H1 (cell line): ENCODE measurements around the gene TPSB2. TPM values are rescaled to one million over a fixed set of nuclear protein-coding genes. Genes with fewer than 3 reads are reported as not detected.

Experiments used
- CTCF ChIA-PET: fragments of 300-600 bp; sonication (Branson Sonifier 250); formaldehyde crosslinking; loops from one replicate; lab custom pipeline; 2021; ENCODE audit not compliant: partially characterized antibody; lab: Charles Lee
- POLR2A ChIA-PET: fragments of 300-600 bp; sonication (Branson Sonifier 250); formaldehyde crosslinking; loops from one replicate; lab custom pipeline; 2021; ENCODE audit warnings: inconsistent platforms; ENCODE audit not compliant: partially characterized antibody; lab: Charles Lee
- DNase-seq, 2 experiments: peaks; one replicate each; pipeline versions ENCODE4 v3.0.0 to v3.0.0-alpha.2; 2010 to 2022; ENCODE audit warnings: low spot score in 2 of 2, low read depth in 1 of 2, mixed read lengths in 1 of 2
- FAIRE-seq: peaks from 2 replicates; lab custom pipeline; 2011; peaks lifted over from hg19 to GRCh38; lab: Jason Lieb, UNC
- H2AFZ ChIP-seq: 2 replicates; pipeline ENCODE4 v1.8.1; 2012; ENCODE audit warnings: low read length, inconsistent platforms
- H2AK5ac ChIP-seq: 2 replicates; pipeline ENCODE4 v1.6.1; 2013; ENCODE audit warnings: low read depth, low read length
- H2BK120ac ChIP-seq: replicated peaks from 2 replicates; pipeline ENCODE3; 2013; ENCODE audit warnings: low read depth, low read length, inconsistent platforms
- H2BK12ac ChIP-seq: 2 replicates; pipeline ENCODE4 v1.6.1; 2013; ENCODE audit warnings: low read depth, low read length
- H2BK15ac ChIP-seq: 2 replicates; pipeline ENCODE4 v1.6.1; 2013; ENCODE audit warnings: low read length
- H2BK20ac ChIP-seq: 2 replicates; pipeline ENCODE4 v1.6.1; 2013; ENCODE audit warnings: low read length
- H2BK5ac ChIP-seq: 2 replicates; pipeline ENCODE4 v1.6.1; 2013; ENCODE audit warnings: low read depth, low read length
- H3K14ac ChIP-seq: 2 replicates; pipeline ENCODE4 v1.6.1; 2013; ENCODE audit warnings: inconsistent platforms; ENCODE audit not compliant: insufficient read length
- H3K18ac ChIP-seq: 2 replicates; pipeline ENCODE4 v1.6.1; 2013; ENCODE audit warnings: low read length; ENCODE audit errors: extremely low read depth
- H3K23ac ChIP-seq: 2 replicates; pipeline ENCODE4 v1.6.1; 2013; ENCODE audit warnings: inconsistent platforms; ENCODE audit not compliant: insufficient read length
- H3K23me2 ChIP-seq: 2 replicates; pipeline ENCODE4 v1.6.1; 2013; ENCODE audit warnings: low read depth, low read length
- H3K27ac ChIP-seq: 2 replicates; pipeline ENCODE4 v1.6.1; 2011; ENCODE audit warnings: low read depth, low read length, inconsistent platforms
- H3K27me3 ChIP-seq, 4 experiments: replicated peaks in 1 of 4; 1 replicate in 1 of 4; 2 replicates in 3 of 4; pipeline versions ENCODE4 v1.6.1 to v1.8.1; 2011 to 2013; ENCODE audit warnings: low read length in 3 of 4, mild to moderate bottlenecking in 3 of 4, inconsistent platforms in 2 of 4, mixed read lengths in 2 of 4, moderate library complexity in 1 of 4; ENCODE audit not compliant: control insufficient read depth in 3 of 4, insufficient read depth in 3 of 4; ENCODE audit errors: extremely low read depth in 1 of 4
- H3K36me3 ChIP-seq, 4 experiments: 2 replicates each; pipeline versions ENCODE4 v1.6.1 to v1.8.1; 2011 to 2013; ENCODE audit warnings: mild to moderate bottlenecking in 4 of 4, low read length in 3 of 4, moderate library complexity in 2 of 4, control low read depth in 1 of 4, inconsistent platforms in 1 of 4; ENCODE audit not compliant: insufficient read depth in 4 of 4, control insufficient read depth in 2 of 4
- H3K4ac ChIP-seq: replicated peaks from 2 replicates; pipeline ENCODE3; 2013; ENCODE audit warnings: low read length, low read depth, mixed read lengths, inconsistent platforms; ENCODE audit not compliant: insufficient read length
- H3K4me1 ChIP-seq, 4 experiments: replicated peaks in 1 of 4; 1 replicate in 1 of 4; 2 replicates in 3 of 4; pipeline versions ENCODE4 v1.6.1 to v1.8.1; 2011 to 2013; ENCODE audit warnings: low read length in 3 of 4, inconsistent platforms in 2 of 4, mixed read lengths in 1 of 4; ENCODE audit not compliant: insufficient read depth in 4 of 4, control insufficient read depth in 3 of 4
- H3K4me2 ChIP-seq, 2 experiments: 2 replicates each; pipeline versions ENCODE4 v1.6.1 to v1.8.1; 2011 to 2013; ENCODE audit warnings: low read depth in 2 of 2, low read length in 2 of 2, control low read depth in 1 of 2, inconsistent platforms in 1 of 2, mild to moderate bottlenecking in 1 of 2; ENCODE audit not compliant: insufficient read depth in 1 of 2
- H3K4me3 ChIP-seq, 4 experiments: fragments of 200-600, 300-600 bp in 1 of 4; sonication (generic), shearing (Covaris generic), sonication (Bioruptor Twin) in 1 of 4; 2 replicates each; pipeline versions ENCODE4 v1.5.1 to v1.8.1; 2011 to 2016; ENCODE audit warnings: low read length in 4 of 4, low read depth in 3 of 4, control low read depth in 2 of 4, inconsistent platforms in 2 of 4, mild to moderate bottlenecking in 2 of 4, mixed read lengths in 1 of 4, moderate library complexity in 1 of 4; ENCODE audit not compliant: insufficient read depth in 2 of 4; ENCODE audit errors: extremely low read depth in 1 of 4
- H3K56ac ChIP-seq: replicated peaks from 2 replicates; pipeline ENCODE3; 2013; ENCODE audit warnings: low read depth, mild to moderate bottlenecking, mixed read lengths, low read length, inconsistent platforms; ENCODE audit not compliant: insufficient read length
- H3K79me1 ChIP-seq: 2 replicates; pipeline ENCODE4 v1.6.1; 2013; ENCODE audit warnings: low read depth, low read length, control low read depth
- H3K79me2 ChIP-seq, 2 experiments: 2 replicates each; pipeline versions ENCODE4 v1.6.1 to v1.8.1; 2012 to 2013; ENCODE audit warnings: low read length in 2 of 2, mild to moderate bottlenecking in 2 of 2, inconsistent platforms in 1 of 2; ENCODE audit not compliant: insufficient read depth in 2 of 2, control insufficient read depth in 1 of 2
- H3K9ac ChIP-seq, 4 experiments: replicated peaks in 1 of 4; 1 replicate in 1 of 4; 2 replicates in 3 of 4; pipeline versions ENCODE4 v1.6.1 to v1.8.1; 2011 to 2013; ENCODE audit warnings: low read depth in 3 of 4, low read length in 3 of 4, control low read depth in 2 of 4, mild to moderate bottlenecking in 2 of 4, moderate library complexity in 2 of 4, inconsistent platforms in 1 of 4; ENCODE audit errors: extremely low read depth in 1 of 4
- H3K9me3 ChIP-seq, 2 experiments: 2 replicates each; pipeline versions ENCODE4 v1.6.1 to v1.8.1; 2012 to 2013; ENCODE audit warnings: mild to moderate bottlenecking in 2 of 2, moderate library complexity in 2 of 2, control low read depth in 1 of 2, inconsistent platforms in 1 of 2, low read depth in 1 of 2, low read length in 1 of 2, mixed read lengths in 1 of 2; ENCODE audit not compliant: insufficient read depth in 2 of 2
- H4K20me1 ChIP-seq, 2 experiments: replicated peaks in 1 of 2; 2 replicates each; pipeline versions ENCODE3 to v1.8.1; 2011 to 2013; ENCODE audit warnings: inconsistent platforms in 2 of 2, low read length in 2 of 2, mild to moderate bottlenecking in 1 of 2; ENCODE audit not compliant: insufficient read depth in 2 of 2, control insufficient read depth in 1 of 2
- H4K5ac ChIP-seq: 2 replicates; pipeline ENCODE4 v1.6.1; 2013; ENCODE audit warnings: low read length, low read depth, mixed read lengths, inconsistent platforms; ENCODE audit not compliant: insufficient read length
- H4K8ac ChIP-seq: 2 replicates; pipeline ENCODE4 v1.8.0; 2013; ENCODE audit warnings: mild to moderate bottlenecking, moderate library complexity, low read length, inconsistent platforms; ENCODE audit not compliant: insufficient read depth; ENCODE audit errors: extremely low read depth
- H4K91ac ChIP-seq: replicated peaks from 2 replicates; pipeline ENCODE3; 2013; ENCODE audit warnings: low read length, mixed read lengths, inconsistent platforms; ENCODE audit not compliant: insufficient read length
- ATF2 ChIP-seq: IDR thresholded peaks from 2 replicates; pipeline ENCODE4 v1.6.1; 2012; ENCODE audit warnings: low read length, inconsistent platforms
- E2F6 ChIP-seq: IDR thresholded peaks from 2 replicates; pipeline ENCODE4 v1.6.1; 2012; ENCODE audit warnings: inconsistent platforms
- HDAC6 ChIP-seq: IDR thresholded peaks from one replicate; pipeline ENCODE4 v1.7.1; 2012; ENCODE audit warnings: low read depth, mild to moderate bottlenecking, inconsistent platforms, low read length, moderate library complexity
- KDM4A ChIP-seq: IDR thresholded peaks from one replicate; pipeline ENCODE4 v1.7.1; 2012; ENCODE audit warnings: low read depth, mild to moderate bottlenecking, moderate library complexity, low read length, inconsistent platforms; ENCODE audit not compliant: severe bottlenecking
- KDM5A ChIP-seq: fragments of 200-600 bp; IDR thresholded peaks from 2 replicates; pipeline ENCODE4 v1.7.1; 2012; ENCODE audit warnings: mild to moderate bottlenecking, low read length, inconsistent platforms, mixed read lengths
- MAX ChIP-seq: IDR thresholded peaks from 2 replicates; pipeline ENCODE4 v1.6.1; 2012; ENCODE audit warnings: inconsistent platforms
- POLR2A ChIP-seq, 2 experiments: IDR thresholded peaks; 1 replicate in 1 of 2; 2 replicates in 1 of 2; pipeline ENCODE4 v1.6.1; 2011; ENCODE audit warnings: low read depth in 2 of 2, low read length in 2 of 2, mild to moderate bottlenecking in 2 of 2; ENCODE audit errors: control extremely low read depth in 1 of 2
- RNF2 ChIP-seq: fragments of 200-900, 300-1000 bp; sonication (generic); IDR thresholded peaks from 2 replicates; pipeline ENCODE4 v1.7.1; 2016; ENCODE audit warnings: borderline replicate concordance, low read depth, mild to moderate bottlenecking, antibody characterized with exemption, low read length; ENCODE audit not compliant: poor library complexity, severe bottlenecking; ENCODE audit errors: missing control alignments
- SP1 ChIP-seq: IDR thresholded peaks from 2 replicates; pipeline ENCODE4 v1.6.1; 2011; ENCODE audit warnings: low read depth, low read length
- SUZ12 ChIP-seq: fragments of 200-600 bp; sonication (generic); IDR thresholded peaks from 2 replicates; pipeline ENCODE4 v1.6.1; 2012; ENCODE audit warnings: mild to moderate bottlenecking, inconsistent platforms, low read length, moderate library complexity, mixed read lengths
- WGBS, 2 experiments: shearing (Covaris generic) in 1 of 2; methylation state at CpG; one replicate each; pipeline versions ENCODE4 v1.1.6 to v1.1.7; 2013 to 2015; ENCODE audit warnings: low lambda C conversion rate in 2 of 2, mixed read lengths in 2 of 2, inconsistent platforms in 1 of 2, low coverage in 1 of 2, missing lambda C conversion rate in 1 of 2; ENCODE audit not compliant: insufficient replicate concordance in 2 of 2, insufficient coverage in 1 of 2, insufficient read length in 1 of 2; ENCODE audit errors: extremely low coverage in 1 of 2, missing lambda C conversion rate in 1 of 2; 5-methylcytosine and 5-hydroxymethylcytosine counted together
- polyA plus RNA-seq, 7 experiments: library from polyadenylated mRNA; depleted of rRNA in 3 of 7; stranded (reverse) in 5 of 7; unstranded in 2 of 7; fragments of >200 nt in 5 of 7; fragments of 200-250 nt in 2 of 7; gene quantifications; 1 replicate in 5 of 7; 2 replicates in 1 of 7; 4 replicates in 1 of 7; pipeline versions ENCODE4 v1.2.1 to v1.2.3, GENCODE V29; 2011 to 2013; ENCODE audit warnings: missing spikeins in 2 of 7, mixed read lengths in 2 of 7
- total RNA-seq: library from RNA; stranded (reverse); fragmentation: NEBNext Ultra II Directional; extraction: Animal tissue kit (Norgen Biotek cat#: 25700); gene quantifications from 2 replicates; pipeline ENCODE4 v1.2.1, GENCODE V29; 2021

Gene TPSB2
- total and polyA plus RNA-seq, 2 of the 8 experiments (the other 6 are each of a cell fraction or from before 2014, with no cell fraction given) = 0.08 TPM; not detected in 1

- Histone ChIP-seq H2BK120ac (no peak overlapping the region), H2AK5ac (no peak overlapping the region), H3K36me3 (peaks cover 2 to 67% (median 9%) of the 10 kb centered on the region in 4 experiments; a peak in 6 of 8 replicates), H4K8ac (no peak overlapping the region), H3K4me2 (no peak overlapping the region), H3K79me2 (no peaks in the 10 kb centered on the region), H3K14ac (no peak overlapping the region), H3K79me1 (no peaks in the 10 kb centered on the region), H4K20me1 (peaks cover 0 to 4% of the 10 kb centered on the region in 2 experiments), H3K4me1 (no peaks in the 10 kb centered on the region), H2BK5ac (no peak overlapping the region), H3K4me3 (no peak overlapping the region), H2BK15ac (no peak overlapping the region), H3K23ac (no peak overlapping the region), H2BK12ac (no peak overlapping the region), H3K27me3 (no peaks in the 10 kb centered on the region), H4K5ac (no peak overlapping the region), H3K23me2 (no peaks in the 10 kb centered on the region), H3K9ac (no peak overlapping the region), H3K27ac (no peak overlapping the region), H4K91ac (no peak overlapping the region), H3K4ac (no peak overlapping the region), H3K9me3 (no peaks in the 10 kb centered on the region), H3K56ac (no peak overlapping the region), H2BK20ac (no peak overlapping the region), H3K18ac (no peak overlapping the region), H2AFZ (no peak overlapping the region)
- CTCF ChIA-PET = no interaction called here
- WGBS, 2 experiments = 96% methylated on average over 28 of the region's 32 CpGs; no CpG with 5 or more reads in 1 of the 2 experiments
- FAIRE-seq (no peak), DNase-seq (no peak)
- POLR2A ChIA-PET = interaction anchor here (0.5 kb wide), 1 partner anchor 64 kb away, joined by 4 read pairs; no protein-coding TSS in a partner anchor
- TF ChIP-seq KDM5A (no peak), RNF2 (no peak), POLR2A (IDR thresholded peaks at IDR 0.05; ENCODE audit: control extremely low read depth in 1 of 2, low read depth in 2 of 2, low read length in 2 of 2) (no peak), KDM4A (no peak), ATF2 (no peak), HDAC6 (no peak), MAX (no peak), E2F6 (no peak), SUZ12 (no peak), SP1 (no peak)
Observed at GRCh38 chr16:1216681-1217400, 13.1 kb downstream of the TPSB2 start.
